Urothelium cell line (cell line): ENCODE results near the gene OCA2.
A peak's percentile ranks its signal among the peaks of the same experiment; 100 is the strongest.
"Not testable (repeated sequence)": the region's sequence is repeated elsewhere in the genome, so short reads cannot be mapped to it uniquely, and the experiment has no call there.

Experiments used
- DNase-seq: peaks from one replicate; pipeline ENCODE4 v3.0.0; 2011; ENCODE audit warnings: low spot score, mixed read lengths
- FAIRE-seq: peaks from 2 replicates; lab custom pipeline; 2011; peaks lifted over from hg19 to GRCh38; lab: Jason Lieb, UNC

OCA2 gene

DNA sequence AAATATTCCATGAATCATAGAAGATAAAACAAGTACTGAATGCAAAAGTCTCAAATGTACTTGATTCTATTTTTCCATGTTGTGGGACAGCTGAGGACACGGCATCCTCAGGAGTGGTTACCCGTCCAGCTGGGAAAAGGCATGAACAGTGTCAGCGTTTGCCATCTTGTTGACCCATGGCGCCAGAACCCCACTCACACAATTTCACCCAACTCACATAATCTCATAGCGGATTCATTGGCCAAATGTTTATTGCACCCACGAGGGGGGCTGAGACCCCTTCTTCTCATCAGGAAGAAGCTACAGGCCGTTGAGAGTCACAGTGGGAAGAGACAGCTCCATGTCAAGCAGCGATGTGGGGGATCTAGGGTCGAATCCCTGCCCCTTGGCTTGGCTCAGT, 72.9 kb downstream of the OCA2 start:
- DNase-seq: no peak
- no peak for FAIRE-seq

DNA sequence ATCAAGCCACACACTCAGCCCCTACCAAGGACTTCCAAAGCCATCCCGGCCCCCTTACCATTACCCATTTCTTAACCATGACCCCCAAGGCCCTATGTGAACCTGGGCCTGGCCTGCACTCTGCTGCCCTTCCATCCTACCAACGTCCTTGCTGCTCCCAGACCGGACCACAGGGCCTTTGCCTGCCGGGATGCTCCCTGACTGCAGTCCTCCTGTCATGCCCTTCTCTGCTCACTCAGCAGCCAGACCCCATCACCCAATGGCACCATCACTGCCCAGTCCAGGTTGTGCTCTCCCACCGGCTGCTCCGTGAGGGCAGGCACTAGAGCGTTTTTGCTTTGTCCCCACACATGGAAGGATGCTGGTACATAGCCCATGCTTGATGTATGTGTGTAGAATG, 73.7 kb downstream of the OCA2 start:
- peak; percentile 20 for FAIRE-seq

DNA sequence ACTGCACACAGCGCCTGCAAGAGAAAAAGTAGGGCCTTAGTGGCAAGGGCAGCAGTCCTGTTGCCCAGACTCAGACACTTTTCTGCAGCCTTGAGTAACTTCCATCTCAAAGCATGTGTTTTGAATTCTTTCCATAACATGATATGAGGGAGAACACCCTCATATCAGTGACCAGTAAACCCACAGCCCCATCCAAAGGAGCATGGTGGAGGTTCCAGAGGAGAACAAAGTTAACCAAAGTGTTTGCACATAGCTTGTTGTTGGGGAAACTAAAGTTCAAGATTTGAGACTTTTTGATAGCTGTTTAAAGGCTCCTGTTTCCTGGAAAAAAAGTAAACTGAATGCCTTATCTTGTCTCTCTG, 74.2 kb downstream of the OCA2 start:
- no peak for DNase-seq
- no peak for FAIRE-seq

More for the DNA sequence above, 73.7 kb downstream of the OCA2 start:
- DNase-seq: peak; percentile 2

DNA sequence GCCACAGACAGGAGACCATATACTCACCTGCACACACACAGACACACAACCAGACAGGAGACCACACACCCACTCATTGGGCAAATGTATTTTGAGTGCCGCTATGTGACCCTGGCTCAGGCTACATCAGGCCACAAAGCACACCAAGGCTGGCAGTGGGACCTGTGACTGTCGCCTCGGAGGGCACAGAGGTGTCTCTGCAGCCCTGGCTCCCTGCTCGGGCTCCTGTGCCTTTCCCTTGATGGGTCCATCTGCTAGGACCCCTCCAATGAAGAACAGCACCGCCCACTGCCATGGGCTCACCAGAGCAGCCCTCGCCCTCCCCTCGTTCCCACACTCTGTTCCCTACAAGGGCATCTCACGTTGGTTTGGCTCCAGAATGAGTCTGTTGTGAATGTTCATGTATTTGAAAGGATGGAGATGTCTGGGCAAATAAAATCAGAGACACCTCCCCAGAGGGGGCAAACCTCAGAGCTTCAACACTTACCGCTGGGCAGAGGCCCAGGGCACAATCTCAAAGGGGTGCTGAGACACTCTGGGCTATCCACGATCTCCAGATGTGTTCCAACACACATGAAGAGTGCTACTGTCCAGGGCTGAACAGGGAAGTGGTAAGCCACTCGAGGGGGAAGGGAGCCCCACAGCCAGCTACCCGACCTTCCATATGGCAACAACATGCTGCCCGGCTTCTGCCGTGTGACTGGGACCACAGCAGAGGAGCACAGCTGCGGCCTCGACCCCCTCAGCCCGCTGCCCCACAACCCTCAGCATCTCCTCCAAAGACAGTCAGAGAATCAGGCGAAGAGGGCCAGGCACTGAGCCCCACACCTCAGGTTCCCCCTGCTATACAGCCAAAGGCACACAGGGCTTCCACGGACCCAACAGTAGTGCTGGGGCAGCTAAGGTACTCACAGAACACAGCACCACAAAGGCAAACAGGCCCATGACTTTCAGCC, 74.9 kb downstream of the OCA2 start:
- DNase-seq (peak; percentile 2), FAIRE-seq (no peak)

DNA sequence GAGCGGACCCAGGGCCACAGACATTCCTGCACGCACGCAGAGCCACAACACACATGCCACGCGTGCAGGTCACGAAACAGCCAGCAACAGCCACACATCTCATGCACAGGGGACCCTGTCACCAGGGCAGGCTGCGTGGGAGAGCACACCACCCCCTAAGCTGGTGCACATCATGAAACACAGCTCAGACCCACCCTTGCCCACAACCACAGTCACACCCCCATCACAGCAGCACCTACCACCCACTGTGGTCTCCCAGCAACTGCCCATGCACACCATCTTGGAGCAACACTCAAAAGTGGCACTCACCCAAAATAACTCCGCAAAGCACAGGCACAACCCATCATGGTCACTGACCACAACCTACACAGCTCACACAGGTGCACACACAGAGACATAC, 75.7 kb downstream of the OCA2 start:
- FAIRE-seq: no peak
- DNase-seq: no peak

DNA sequence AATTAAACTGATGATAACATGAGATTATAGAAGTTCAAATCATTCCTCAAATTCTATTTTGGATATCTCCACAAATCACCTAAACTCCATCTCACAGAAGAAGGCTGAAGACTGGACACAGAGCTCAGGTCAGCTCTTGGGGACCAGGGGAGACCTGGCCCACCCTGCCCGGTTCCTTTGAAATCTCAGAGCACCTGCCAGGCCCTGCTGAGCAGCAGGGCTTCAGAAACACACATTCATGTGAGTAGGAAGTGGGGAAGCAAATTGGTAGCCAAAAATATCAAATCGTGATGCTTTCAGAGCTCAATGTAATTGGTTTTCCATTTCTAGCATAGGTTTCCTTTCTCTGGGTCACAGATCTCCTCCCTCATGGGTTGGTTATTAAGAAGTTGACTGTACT, 76.2 kb downstream of the OCA2 start:
- no peak for FAIRE-seq
- no peak for DNase-seq

DNA sequence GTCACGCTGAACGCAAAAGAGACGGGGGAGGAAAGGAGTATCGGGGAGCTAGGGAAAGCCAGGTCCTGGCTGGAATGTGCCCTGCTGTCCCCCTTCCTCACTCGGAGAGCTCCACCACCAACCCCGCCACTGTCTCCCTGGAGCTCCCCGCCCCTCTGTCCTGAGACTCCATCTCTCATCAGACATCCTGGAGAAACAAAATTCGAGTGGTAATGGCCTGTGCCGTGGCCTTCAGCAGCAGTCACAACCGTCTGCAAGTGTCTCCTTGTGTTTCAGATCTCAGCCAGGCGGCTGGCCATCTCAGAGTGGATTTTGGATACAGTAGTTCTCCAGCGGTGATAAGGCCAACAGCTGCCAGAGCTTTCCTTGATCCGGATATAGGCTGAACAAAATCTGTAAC, 76.9 kb downstream of the OCA2 start:
- DNase-seq (no peak), FAIRE-seq (no peak)

DNA sequence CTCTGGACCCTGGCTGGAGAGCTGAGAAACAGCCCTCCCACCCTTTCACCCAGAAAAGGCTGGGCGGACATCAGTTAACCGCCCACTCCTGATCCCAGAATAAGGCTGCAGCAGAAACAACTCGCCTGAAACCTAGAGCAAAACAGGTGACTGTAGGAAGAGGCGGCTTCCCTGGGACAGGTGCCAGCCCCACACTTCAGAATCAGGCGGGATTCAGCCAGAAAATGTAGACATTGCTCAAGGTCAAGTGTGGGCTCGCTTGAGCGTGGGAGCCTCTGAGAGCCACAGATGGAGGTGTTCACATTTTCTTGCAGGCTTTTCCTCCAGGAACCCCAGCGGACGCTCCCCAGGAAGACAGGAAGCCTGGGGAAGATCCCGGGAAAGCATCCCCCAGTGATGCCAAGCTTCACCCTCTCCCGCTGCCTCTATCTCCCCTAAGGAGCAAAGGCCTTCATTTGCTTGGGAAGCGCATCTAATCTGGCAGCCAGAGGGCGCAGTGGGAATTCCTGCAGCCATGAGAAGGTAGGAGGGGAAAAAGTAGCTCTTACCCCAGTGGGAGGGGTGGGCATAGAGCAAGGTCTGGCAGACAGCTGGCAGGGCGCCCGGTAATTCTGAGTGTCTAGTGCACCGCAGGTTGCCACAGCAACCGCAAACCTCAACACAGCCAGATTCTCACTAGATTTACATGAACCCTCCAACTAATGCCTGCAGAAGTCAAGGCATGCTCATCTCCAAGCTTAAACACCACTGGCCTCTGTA, 77.7 kb downstream of the OCA2 start:
- DNase-seq (peak; percentile 76), FAIRE-seq (no peak)

DNA sequence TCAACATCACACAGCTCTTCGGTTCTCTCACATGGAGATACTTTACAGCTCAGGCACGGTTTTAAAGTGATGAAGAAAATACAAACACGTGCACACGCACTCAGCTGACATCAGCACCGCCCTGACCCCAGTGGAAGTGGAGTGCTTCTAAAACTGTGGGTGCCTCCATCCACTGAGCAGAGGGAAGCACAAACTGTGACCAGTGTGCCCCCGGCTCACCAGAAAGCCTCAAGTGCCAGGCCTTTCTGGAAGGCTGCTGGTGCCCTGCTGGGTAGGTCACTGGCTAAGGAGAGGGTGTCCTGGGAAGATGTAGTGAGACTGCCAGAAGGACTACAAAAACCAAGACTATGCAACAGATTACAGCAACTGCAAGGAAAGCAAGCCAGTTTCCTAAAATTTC, 78.5 kb downstream of the OCA2 start:
- peak; percentile 2 for DNase-seq
- FAIRE-seq: no peak

DNA sequence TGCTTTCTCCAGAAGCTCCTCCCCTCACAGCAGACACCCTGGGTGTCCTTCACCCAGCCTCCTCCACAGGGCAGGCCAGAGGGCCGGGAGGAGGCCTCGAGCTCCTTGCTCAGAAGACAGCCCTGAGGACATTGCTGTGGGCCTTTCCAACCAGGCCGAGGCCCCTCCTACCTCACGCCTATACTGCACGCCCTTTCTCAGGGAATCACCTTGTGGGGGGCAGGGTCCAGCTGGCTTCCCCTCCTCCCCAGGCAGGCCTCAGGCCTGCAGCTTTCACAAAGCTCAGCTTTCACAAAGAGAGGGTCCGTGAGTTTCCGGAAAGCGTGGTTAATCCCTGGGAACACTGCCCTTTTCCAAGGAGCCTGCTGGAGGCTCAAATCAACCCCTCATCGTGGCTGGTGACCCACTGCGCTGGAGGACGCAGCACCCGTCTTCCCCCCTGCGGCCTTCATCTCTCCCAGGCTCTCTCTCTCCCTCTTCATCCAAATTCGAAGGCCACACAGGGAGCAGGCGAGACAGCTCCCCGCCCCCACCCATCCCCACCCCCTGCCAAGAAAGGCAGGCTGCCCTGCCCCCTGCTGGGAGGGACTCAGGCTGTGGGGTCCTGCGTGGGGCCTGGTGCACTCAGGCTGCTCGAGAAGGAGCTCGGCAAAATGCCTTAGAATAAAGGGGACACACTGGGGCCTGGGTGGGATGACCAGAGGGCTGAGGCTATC, 79.4 kb downstream of the OCA2 start:
- no peak for FAIRE-seq
- DNase-seq: peak; percentile 1

DNA sequence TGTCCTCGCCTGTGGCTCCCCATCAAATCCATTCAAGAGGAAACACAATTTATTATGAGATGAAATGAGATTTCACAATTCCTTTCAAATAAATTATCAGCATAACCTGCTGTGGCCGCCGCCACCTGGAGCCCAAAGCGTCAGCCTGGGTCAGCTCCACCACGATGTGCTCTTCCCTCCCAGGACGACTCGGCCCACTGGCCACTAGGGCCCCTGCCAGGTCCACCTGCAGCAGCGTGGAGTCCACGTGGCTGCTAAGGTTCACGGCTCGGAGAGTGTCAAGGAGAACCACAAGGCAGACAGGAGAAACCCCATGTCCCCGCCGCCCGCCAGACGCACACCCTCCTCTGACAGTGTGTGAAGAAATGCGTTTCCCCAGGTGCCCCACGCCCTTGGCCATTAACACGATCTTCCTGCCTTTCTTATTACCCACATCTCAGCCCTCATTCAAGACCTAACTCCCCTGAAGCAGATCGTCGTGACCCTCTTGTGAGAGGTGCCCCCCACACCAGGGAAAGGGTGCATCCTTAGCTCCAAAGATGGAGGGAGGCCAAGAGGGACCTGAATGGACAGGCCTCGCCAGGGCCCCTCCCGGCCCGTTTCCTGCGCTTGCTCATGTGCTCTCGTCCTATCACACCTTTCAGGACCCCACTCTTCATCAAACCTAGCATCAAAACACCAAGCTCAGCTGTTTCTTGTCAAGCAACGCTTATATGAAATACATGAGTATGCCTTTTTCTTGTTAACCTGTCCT, 80.6 kb downstream of the OCA2 start:
- no peak for DNase-seq
- FAIRE-seq: no peak

DNA sequence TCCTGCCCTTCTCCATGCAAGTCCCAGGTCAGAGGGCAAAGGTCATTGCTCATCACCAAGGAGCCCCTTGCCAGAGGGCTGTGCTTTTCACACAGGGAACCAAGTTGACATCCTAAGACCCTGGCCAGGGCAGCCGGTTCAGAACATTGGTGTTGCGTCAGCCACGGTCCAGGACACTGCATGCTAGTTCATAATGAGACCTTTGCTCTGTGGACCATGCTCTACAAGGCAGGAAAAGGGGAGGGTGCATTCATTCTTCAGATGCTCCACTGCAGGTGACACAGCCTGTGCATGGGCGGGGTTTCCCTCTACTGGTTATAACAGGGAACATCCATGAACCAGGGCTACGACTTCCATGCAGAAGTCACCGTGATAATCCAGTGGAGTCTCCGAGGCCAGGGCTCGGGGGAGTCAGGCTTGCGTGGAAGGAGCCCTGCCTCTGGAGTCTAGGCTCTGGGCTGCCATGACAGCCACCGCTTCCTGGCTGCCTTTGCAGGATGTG, 81.6 kb downstream of the OCA2 start:
- DNase-seq: no peak
- no peak for FAIRE-seq

DNA sequence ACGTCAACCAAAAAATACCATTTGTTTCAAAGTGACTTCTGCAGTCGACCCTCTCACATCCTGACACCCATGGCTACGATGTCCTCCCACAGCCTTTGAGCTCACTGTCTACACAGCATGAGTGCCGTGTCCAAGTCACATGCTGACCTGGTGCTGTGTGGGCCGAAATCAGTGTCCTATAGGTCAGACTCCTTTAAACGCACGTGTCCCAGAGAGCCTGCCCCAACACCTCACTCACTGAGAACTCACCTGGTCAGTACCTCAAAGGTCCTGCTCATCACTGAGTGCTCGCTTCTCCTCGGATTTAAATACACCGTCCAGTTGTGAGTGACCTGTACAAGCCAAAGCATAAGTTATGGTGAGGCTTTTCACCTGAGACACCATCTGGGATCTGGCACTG, 83.3 kb downstream of the OCA2 start:
- DNase-seq (no peak), FAIRE-seq (no peak)

DNA sequence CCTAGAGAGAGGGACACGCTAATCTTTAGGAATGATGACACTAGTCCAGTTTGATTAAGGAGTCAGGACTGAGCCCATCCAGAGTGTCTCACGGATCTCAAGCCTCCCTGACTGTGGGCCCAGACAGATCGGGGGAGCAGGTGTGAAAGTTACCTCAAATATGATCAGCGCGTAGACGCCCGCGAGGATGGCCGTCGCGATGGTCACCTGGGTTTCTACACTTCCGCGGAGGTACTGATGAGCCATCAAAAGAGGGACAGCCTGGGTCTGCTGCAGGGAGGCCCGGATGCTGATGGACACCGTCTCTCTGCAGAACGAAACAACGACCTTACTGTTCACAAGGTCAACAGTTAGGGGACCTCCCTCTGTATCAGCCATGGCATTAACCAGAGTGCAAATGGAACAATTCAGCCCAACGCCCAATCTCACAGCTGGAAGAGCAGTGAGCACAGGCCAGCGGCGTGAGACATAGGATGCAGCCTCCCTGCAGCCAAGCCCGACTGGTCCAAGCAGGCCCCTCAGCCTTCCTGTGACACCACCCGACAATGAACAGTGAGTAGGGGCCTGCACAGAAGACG, 84.4 kb downstream of the OCA2 start:
- no peak for FAIRE-seq
- DNase-seq: no peak

DNA sequence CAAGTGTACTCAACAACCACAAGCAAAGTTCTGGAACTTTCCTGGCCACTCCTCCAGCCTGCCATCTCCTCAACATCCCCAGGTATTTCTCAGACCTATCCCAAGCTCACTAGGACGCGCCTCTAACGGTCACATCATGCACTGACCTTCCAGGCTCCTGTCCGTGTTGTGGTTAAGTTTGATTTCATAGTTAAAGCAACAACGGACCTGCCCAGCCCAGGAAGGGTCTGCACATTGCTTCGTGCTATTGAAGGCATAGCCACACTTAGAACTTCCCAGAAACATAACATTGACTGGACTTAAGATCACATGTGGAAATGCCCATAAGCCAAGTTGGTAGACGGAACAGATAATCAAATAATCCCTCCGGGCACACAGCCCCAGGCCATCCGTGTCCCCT, 85.1 kb downstream of the OCA2 start:
- FAIRE-seq: peak; percentile 72
- no peak for DNase-seq

DNA sequence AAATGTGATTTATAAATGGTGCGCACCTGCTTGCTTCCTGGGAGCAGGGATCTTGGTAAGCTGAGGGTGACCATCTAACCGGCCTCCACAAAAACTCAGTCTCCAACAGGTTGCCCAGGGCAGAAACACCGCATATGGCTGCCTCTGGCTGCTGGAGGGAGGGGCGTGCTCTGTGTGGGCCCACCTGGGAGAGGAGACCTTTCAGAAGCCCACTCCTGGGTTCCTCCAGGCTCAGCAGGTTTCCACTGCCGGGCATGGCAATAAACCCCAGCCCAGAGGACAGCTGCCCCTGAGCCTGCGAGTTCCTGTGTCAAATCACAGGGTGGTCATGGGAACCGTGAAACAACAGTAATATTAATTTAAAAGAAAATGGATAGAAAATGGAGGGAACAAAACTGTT, 85.6 kb downstream of the OCA2 start:
- no peak for FAIRE-seq
- DNase-seq: no peak

DNA sequence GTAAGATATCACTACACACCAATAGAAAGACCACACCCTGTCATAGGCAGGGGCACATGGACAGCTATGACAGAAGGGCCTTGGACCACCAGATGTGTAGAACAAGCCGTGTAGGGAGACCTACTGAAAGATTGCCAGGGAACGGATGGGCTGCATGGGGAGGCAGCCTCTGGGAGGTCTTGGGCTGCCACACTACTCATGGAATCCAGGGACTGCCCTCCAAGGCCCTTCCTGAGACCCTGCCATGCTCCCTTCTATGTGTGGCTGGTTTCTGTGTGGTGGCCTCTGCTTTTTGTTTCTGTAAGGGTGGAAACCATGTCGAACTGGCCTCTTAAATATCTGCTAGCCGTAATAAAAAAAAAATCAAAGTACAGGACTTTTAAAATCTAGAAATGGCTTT, 86.9 kb downstream of the OCA2 start:
- DNase-seq (no peak), FAIRE-seq (no peak)

DNA sequence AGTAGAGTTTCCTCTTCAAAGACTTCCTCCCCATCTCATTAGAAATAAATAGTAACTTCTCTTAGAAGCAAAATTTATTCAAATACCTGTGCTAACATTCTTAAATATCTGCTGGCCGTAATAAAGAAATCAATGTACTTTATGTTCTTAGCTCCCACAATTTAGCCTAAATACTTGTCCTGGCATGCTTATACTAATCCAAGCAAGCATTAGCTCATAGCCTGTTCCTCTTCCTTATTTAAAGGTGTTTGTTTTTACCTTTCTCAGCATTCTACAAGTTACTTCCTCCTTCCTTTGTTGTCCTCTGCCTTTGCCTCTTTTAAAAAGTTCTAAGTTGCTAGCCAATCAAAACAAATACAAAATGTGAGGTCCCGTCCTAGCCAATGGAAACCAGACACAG, 90.9 kb downstream of the OCA2 start:
- not testable (repeated sequence) for DNase-seq, FAIRE-seq

DNA sequence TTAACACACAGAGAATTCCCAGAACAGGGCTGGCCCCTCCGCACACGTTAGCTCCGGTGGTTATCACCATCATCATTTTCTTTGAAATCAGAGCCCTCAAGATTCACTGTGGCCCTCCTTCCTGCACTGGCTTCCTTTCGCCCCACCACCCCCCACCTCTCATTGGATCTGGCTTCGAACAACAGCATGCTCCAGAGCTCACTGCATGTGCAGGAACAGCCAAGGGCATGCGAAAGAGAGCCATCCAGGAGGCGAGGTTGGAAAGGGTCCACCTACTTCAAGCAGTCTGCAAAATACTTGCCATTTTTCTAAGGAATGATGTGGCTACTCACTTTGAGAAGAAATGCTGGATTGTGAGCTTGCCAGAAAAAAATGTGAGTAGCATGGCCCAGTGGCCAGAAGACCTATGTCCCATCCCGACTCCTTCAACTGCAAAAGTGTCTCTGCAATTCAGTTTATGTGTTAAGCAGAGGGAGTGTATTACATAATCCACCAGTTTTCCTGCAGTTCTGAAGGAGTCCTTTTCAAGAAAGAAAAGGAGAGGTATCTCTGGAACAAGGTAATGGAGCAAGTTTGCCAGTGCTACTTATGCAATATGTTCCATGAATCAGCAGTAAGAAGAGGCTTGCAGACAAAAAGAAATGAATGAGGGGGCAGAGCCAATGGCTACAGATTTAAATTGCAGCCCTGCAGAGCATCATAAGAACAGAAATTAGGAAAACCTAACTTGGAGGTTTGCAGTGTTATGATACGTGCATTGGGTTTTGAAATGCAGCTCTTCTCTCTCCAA, 92.8 kb downstream of the OCA2 start:
- DNase-seq (no peak), FAIRE-seq (peak; percentile 13)
